G401 (cell line): ENCODE results near the gene RUNX1. TPM values are rescaled to one million over a fixed set of nuclear protein-coding genes. Genes with fewer than 3 reads are reported as not detected.
"Not testable (repeated sequence)": the region's sequence is repeated elsewhere in the genome, so short reads cannot be mapped to it uniquely, and the experiment has no call there.

Experiments
- DNase-seq: peaks from one replicate; pipeline ENCODE4 v3.0.0-alpha.2; 2015; ENCODE audit warnings: low spot score
- in situ Hi-C: cut with HindIII; loops from 2 replicates; pipeline ENCODE4 v1.10.0; 2016; ENCODE audit warnings: low sequenced_read_pairs, mixed read lengths
- total RNA-seq: library from RNA; depleted of rRNA; stranded (reverse); fragments of >200 nt; shearing (Covaris generic); gene quantifications from 2 replicates; pipeline ENCODE4 v1.2.3, GENCODE V29; 2014

RUNX1 gene
- total RNA-seq, 1 experiment from 2014 or later = not detected

- in situ Hi-C loops = no loop called here
- no peak for DNase-seq
Measured at GRCh38 chr21:34810786-34811185, 238.3 kb downstream of the RUNX1 start.

- in situ Hi-C loops = no loop called here
- no peak for DNase-seq
Measured at GRCh38 chr21:34809822-34810221, 239.3 kb downstream of the RUNX1 start.

GRCh38 chr21:34808569-34809204 lies 240.4 kb downstream of the RUNX1 start:
- DNase-seq = no peak
- in situ Hi-C loops = no loop called here

GRCh38 chr21:34807881-34808568 lies 241.1 kb downstream of the RUNX1 start:
- in situ Hi-C loops = no loop called here
- DNase-seq = no peak

GRCh38 chr21:34807146-34807880 lies 241.8 kb downstream of the RUNX1 start:
- DNase-seq = no peak
- in situ Hi-C loops = no loop called here

- no peak for DNase-seq
- in situ Hi-C loops = no loop called here
Measured at GRCh38 chr21:34806423-34806822, 242.7 kb downstream of the RUNX1 start.

- in situ Hi-C loops = no loop called here
- DNase-seq = no peak
Measured at GRCh38 chr21:34805157-34805556, 243.9 kb downstream of the RUNX1 start.

- in situ Hi-C loops, DNase-seq: not testable (repeated sequence)
Measured at GRCh38 chr21:34804584-34804983, 244.5 kb downstream of the RUNX1 start.

- DNase-seq = no peak
- in situ Hi-C loops = no loop called here
Measured at GRCh38 chr21:34803782-34804370, 245.2 kb downstream of the RUNX1 start.

GRCh38 chr21:34802180-34802899 lies 246.8 kb downstream of the RUNX1 start:
- no peak for DNase-seq
- in situ Hi-C loops = no loop called here

- in situ Hi-C loops = no loop called here
- DNase-seq = peak; percentile 3
Measured at GRCh38 chr21:34801519-34802132, 247.5 kb downstream of the RUNX1 start.

GRCh38 chr21:34800797-34801518 lies 248.1 kb downstream of the RUNX1 start:
- no peak for DNase-seq

GRCh38 chr21:34799092-34799491 lies 250.0 kb downstream of the RUNX1 start:
- no peak for DNase-seq
- in situ Hi-C loops = no loop called here

More at GRCh38 chr21:34800797-34801518, 248.1 kb downstream of the RUNX1 start:
- in situ Hi-C loops = no loop called here

GRCh38 chr21:34797921-34798535 lies 251.1 kb downstream of the RUNX1 start:
- DNase-seq = no peak
- in situ Hi-C loops = no loop called here

- no peak for DNase-seq
- in situ Hi-C loops = no loop called here
Measured at GRCh38 chr21:34797201-34797525, 251.9 kb downstream of the RUNX1 start.

- no peak for DNase-seq
- in situ Hi-C loops = no loop called here
Measured at GRCh38 chr21:34796518-34797200, 252.4 kb downstream of the RUNX1 start.

- DNase-seq = no peak
- in situ Hi-C loops = no loop called here
Measured at GRCh38 chr21:34795548-34796180, 253.4 kb downstream of the RUNX1 start.
